Keratinocyte (primary cell): Measurements from ENCODE around the gene CXXC5.

Experiments
- EZH2 ChIP-seq: IDR thresholded peaks from one replicate; pipeline ENCODE4 v1.6.1; 2012; ENCODE audit warnings: inconsistent platforms, mild to moderate bottlenecking, low read length, moderate library complexity
- TF ChIP-seq, protein P1 (sequence below), 3 experiments: IDR thresholded peaks in 1 of 3; conservative IDR thresholded peaks in 1 of 3; optimal IDR thresholded peaks in 1 of 3; 2 replicates in 2 of 3; 3 replicates in 1 of 3; pipeline versions ENCODE3 to v1.5.1; 2011; ENCODE audit warnings: low read length in 3 of 3, mild to moderate bottlenecking in 3 of 3, moderate library complexity in 2 of 3, control low read depth in 1 of 3, inconsistent platforms in 1 of 3; ENCODE audit not compliant: insufficient read depth in 2 of 3; ENCODE audit errors: extremely low read depth in 1 of 3

DNA sequence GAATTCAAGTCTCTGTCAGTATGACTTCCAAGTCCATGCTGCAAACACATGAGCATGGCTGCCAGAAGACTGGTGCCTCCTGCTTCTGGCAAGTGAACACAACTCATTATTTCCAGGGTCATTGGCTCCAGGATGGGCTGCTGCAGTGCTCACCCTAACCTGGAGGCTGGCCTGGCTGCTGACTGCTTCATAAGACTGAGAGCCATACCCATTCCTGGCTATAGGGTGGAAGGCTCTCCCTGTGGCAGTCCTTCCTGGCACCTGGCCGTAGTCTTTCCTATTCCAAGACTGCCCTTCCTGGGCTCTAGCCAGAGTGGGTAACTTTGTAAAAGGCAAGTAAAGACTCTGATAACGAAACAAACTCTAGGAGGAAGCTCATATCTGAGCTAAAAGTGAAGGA lies 51.2 kb downstream of the CXXC5 start:
- TF ChIP-seq, protein P1, sequence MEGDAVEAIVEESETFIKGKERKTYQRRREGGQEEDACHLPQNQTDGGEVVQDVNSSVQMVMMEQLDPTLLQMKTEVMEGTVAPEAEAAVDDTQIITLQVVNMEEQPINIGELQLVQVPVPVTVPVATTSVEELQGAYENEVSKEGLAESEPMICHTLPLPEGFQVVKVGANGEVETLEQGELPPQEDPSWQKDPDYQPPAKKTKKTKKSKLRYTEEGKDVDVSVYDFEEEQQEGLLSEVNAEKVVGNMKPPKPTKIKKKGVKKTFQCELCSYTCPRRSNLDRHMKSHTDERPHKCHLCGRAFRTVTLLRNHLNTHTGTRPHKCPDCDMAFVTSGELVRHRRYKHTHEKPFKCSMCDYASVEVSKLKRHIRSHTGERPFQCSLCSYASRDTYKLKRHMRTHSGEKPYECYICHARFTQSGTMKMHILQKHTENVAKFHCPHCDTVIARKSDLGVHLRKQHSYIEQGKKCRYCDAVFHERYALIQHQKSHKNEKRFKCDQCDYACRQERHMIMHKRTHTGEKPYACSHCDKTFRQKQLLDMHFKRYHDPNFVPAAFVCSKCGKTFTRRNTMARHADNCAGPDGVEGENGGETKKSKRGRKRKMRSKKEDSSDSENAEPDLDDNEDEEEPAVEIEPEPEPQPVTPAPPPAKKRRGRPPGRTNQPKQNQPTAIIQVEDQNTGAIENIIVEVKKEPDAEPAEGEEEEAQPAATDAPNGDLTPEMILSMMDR (optimal IDR thresholded peaks at IDR 0.05 in 1 of 3, IDR thresholded peaks at IDR 0.05 in 1 of 3, conservative IDR thresholded peaks at IDR 0.05 in 1 of 3; ENCODE audit: extremely low read depth in 1 of 3, insufficient read depth in 2 of 3, low read length in 3 of 3): no peak
- no peak for TF ChIP-seq EZH2
